GM12878 (cell line): ENCODE data around the gene SMIM22. TPM values are rescaled to one million over a fixed set of nuclear protein-coding genes. Genes with fewer than 3 reads are reported as not detected.

Source experiments
- ATAC-seq: fragments of 200-7000 bp; cut with Tn5 transposase; 3 replicates; pipeline ENCODE4 v1.9.1; 2020; ENCODE audit warnings: mild to moderate bottlenecking, moderate library complexity
- BruUV-seq: library from RNA; stranded (reverse); fragments of 400-500 nt; replicated peaks from 2 replicates; lab custom pipeline; 2021; lab: Mats Ljungman, UMichigan
- CTCF ChIA-PET: fragments of 300-600 bp; sonication (Branson Sonifier 250); formaldehyde crosslinking; extraction: SDS; loops from one replicate; lab custom pipeline; 2021; ENCODE audit warnings: inconsistent platforms; lab: Yijun Ruan, JAX
- POLR2A ChIA-PET: fragments of 350-600 bp; formaldehyde crosslinking; extraction: SDS; loops from one replicate; lab custom pipeline; 2021; ENCODE audit warnings: inconsistent platforms; lab: Charles Lee
- RAD21 ChIA-PET: fragments of 300-600 bp; sonication (Branson Sonifier 250); formaldehyde crosslinking; loops from one replicate; lab custom pipeline; 2023; ENCODE audit warnings: antibody characterized with exemption; ENCODE audit not compliant: unreplicated experiment; lab: Charles Lee
- SMC1A ChIA-PET: fragments of 300-600 bp; sonication (Branson Sonifier 250); formaldehyde crosslinking; loops from one replicate; lab custom pipeline; 2023; ENCODE audit not compliant: unreplicated experiment, uncharacterized antibody; lab: Charles Lee
- DNase-seq: peaks from one replicate; pipeline ENCODE4 v3.0.0-alpha.2; 2011; ENCODE audit warnings: low read depth, low spot score
- FAIRE-seq: peaks from 3 replicates; lab custom pipeline; 2011; peaks lifted over from hg19 to GRCh38; lab: Jason Lieb, UNC
- H2AFZ ChIP-seq: 2 replicates; pipeline ENCODE4 v1.6.0; 2011; ENCODE audit warnings: low read depth, low read length, control low read depth; ENCODE audit not compliant: control insufficient read depth
- H3K27ac ChIP-seq: 2 replicates; pipeline ENCODE4 v1.5.1; 2011; ENCODE audit warnings: control low read depth; ENCODE audit not compliant: control insufficient read depth, insufficient read depth
- H3K27me3 ChIP-seq, 2 experiments: replicated peaks in 1 of 2; 2 replicates each; pipeline versions ENCODE4 v1.6.0 to v1.6.1; 2011; ENCODE audit warnings: low read length in 1 of 2; ENCODE audit not compliant: control insufficient read depth in 2 of 2, insufficient read depth in 2 of 2
- H3K36me3 ChIP-seq, 2 experiments: 2 replicates each; pipeline ENCODE4 v1.5.1; 2011; ENCODE audit warnings: low read length in 1 of 2; ENCODE audit not compliant: control insufficient read depth in 2 of 2, insufficient read depth in 2 of 2
- H3K4me1 ChIP-seq: 2 replicates; pipeline ENCODE4 v1.6.1; 2011; ENCODE audit warnings: mild to moderate bottlenecking, low read length, moderate library complexity, mixed read lengths; ENCODE audit not compliant: control insufficient read depth, insufficient read depth
- H3K4me2 ChIP-seq: 2 replicates; pipeline ENCODE4 v1.6.0; 2011; ENCODE audit warnings: control low read depth; ENCODE audit not compliant: control insufficient read depth, insufficient read depth
- H3K4me3 ChIP-seq: fragments of 200-600 bp; sonication (generic); 2 replicates; pipeline ENCODE4 v1.5.1; 2016
- H3K79me2 ChIP-seq: 2 replicates; pipeline ENCODE4 v1.6.0; 2011; ENCODE audit warnings: low read length; ENCODE audit not compliant: control insufficient read depth, insufficient read depth
- H3K9ac ChIP-seq: 2 replicates; pipeline ENCODE4 v1.8.0; 2011; ENCODE audit warnings: low read length, control low read depth, mixed read lengths; ENCODE audit not compliant: control insufficient read depth, insufficient read depth
- H3K9me3 ChIP-seq: replicated peaks from 3 replicates; pipeline ENCODE4 v1.5.1; 2011; ENCODE audit warnings: mild to moderate bottlenecking, low read length; ENCODE audit not compliant: control insufficient read depth, insufficient read depth
- H4K20me1 ChIP-seq: 2 replicates; pipeline ENCODE4 v1.6.0; 2011; ENCODE audit not compliant: control insufficient read depth, insufficient read depth
- CUX1 ChIP-seq: IDR thresholded peaks from 2 replicates; pipeline ENCODE4 v1.6.1; 2012; ENCODE audit warnings: improper control_type of control experiment, low read depth, low read length; ENCODE audit not compliant: insufficient replicate concordance
- EGR1 ChIP-seq, 2 experiments: IDR thresholded peaks; 1 replicate in 1 of 2; 2 replicates in 1 of 2; pipeline ENCODE4 v1.6.1; 2011 to 2012; ENCODE audit warnings: low read depth in 2 of 2, low read length in 2 of 2, borderline replicate concordance in 1 of 2, mild to moderate bottlenecking in 1 of 2, moderate library complexity in 1 of 2
- HCFC1 ChIP-seq: fragments of 150-350 bp; IDR thresholded peaks from 2 replicates; pipeline ENCODE4 v1.6.1; 2014; ENCODE audit warnings: low read length
- KAT2A ChIP-seq: conservative IDR thresholded peaks from 2 replicates; pipeline ENCODE4 v1.6.1; 2011; ENCODE audit warnings: low read depth, low read length; ENCODE audit not compliant: control insufficient read depth
- SUZ12 ChIP-seq: fragments of 200-600 bp; sonication (generic); IDR thresholded peaks from one replicate; pipeline ENCODE4 v1.6.1; 2018; ENCODE audit warnings: antibody characterized with exemption, mild to moderate bottlenecking; ENCODE audit not compliant: unreplicated experiment
- WGBS: methylation state at CpG from one replicate; pipeline ENCODE4 v1.1.6; 2016; ENCODE audit warnings: low lambda C conversion rate; ENCODE audit not compliant: insufficient replicate concordance, insufficient coverage; ENCODE audit errors: missing lambda C conversion rate; 5-methylcytosine and 5-hydroxymethylcytosine counted together
- in situ Hi-C: fragments of 300-500 bp; cut with MboI; formaldehyde crosslinking; loops from 9 replicates; pipeline ENCODE4 v1.14.3; 2018; ENCODE audit warnings: mixed read lengths
- intact Hi-C: fragments of 100-400 bp; cut with micrococcal nuclease; formaldehyde crosslinking; loops from one replicate; pipeline ENCODE4 v1.14.2; 2022; ENCODE audit not compliant: unreplicated experiment
- polyA plus RNA-seq, 11 experiments: library from polyadenylated mRNA; depleted of rRNA in 4 of 11; unstranded in 6 of 11; stranded (reverse) in 5 of 11; fragments of >200 nt; fragmentation: Nextera tagmentation in 4 of 11; fragmentation: Illumina TruSeq in 1 of 11; extraction: Ambion mirVana in 4 of 11; extraction: Trizol in 1 of 11; gene quantifications; 1 replicate in 1 of 11; 2 replicates in 10 of 11; pipeline versions ENCODE4 v1.2.1 to v1.2.3, GENCODE V29; 2011 to 2016; ENCODE audit warnings: inconsistent platforms in 2 of 11, missing spikeins in 2 of 11, low read depth in 1 of 11
- total RNA-seq, 4 experiments: library from RNA; depleted of rRNA in 3 of 4; stranded (reverse); fragments of >200 nt in 3 of 4; fragmentation: Illumina TruSeq in 1 of 4; extraction: Trizol in 1 of 4; gene quantifications; 2 replicates each; pipeline versions ENCODE4 v1.2.1 to v1.2.3, GENCODE V29; 2013 to 2021

SMIM22 gene
- total and polyA plus RNA-seq, 10 of the 15 experiments (the other 5 are each of a cell fraction or from before 2014, with no cell fraction given): 0.83 TPM; not detected in 9

GRCh38 chr16:4800290-4801041 lies 5.3 kb downstream of the SMIM22 start (continued):
- no peak for TF ChIP-seq CUX1

GRCh38 chr16:4801051-4801961 lies 6.1 kb downstream of the SMIM22 start:
- ATAC-seq (no peak), FAIRE-seq (no peak), DNase-seq (no peak)
- no TSS peak for BruUV-seq
- Histone ChIP-seq H3K4me3 (peak overlapping the region; percentile 72), H4K20me1 (no peaks in the 10 kb centered on the region), H3K27ac (peak overlapping the region; percentile 60), H3K9me3 (no peaks in the 10 kb centered on the region), H3K36me3 (peaks cover 0 to 3% of the 10 kb centered on the region in 2 experiments), H3K4me1 (peaks cover 20% of the 10 kb centered on the region), H3K4me2 (peak overlapping the region; percentile 97), H3K9ac (peak overlapping the region; percentile 59; the same call in 1 of the 2 replicates), H2AFZ (peak overlapping the region; percentile 66), H3K27me3 (no peaks in the 10 kb centered on the region), H3K79me2 (no peaks in the 10 kb centered on the region)
- ChIA-PET POLR2A (interaction anchor here (1.8 to 2.1 kb wide), 2 partner anchors 12 to 33 kb away, joined by 5 to 8 read pairs; no protein-coding TSS in a partner anchor), SMC1A (interaction anchor here (1.3 to 2.4 kb wide), 3 partner anchors 34 to 67 kb away, joined by 4 to 11 read pairs (median 4); partner anchors contain the start of genes ANKS3, DNAAF8 and ZNF500), CTCF (interaction anchor here (0.8 to 1.3 kb wide), 3 partner anchors 32 to 92 kb away, joined by 3 read pairs; partner anchors contain the start of genes ANKS3 and DNAAF8), RAD21 (interaction anchor here (2.8 kb wide), 1 partner anchor 67 kb away, joined by 18 read pairs; the partner anchor contains the start of genes ANKS3 and DNAAF8)
- in situ Hi-C loops: no loop called here
- WGBS: 46% methylated on average over 20 of the region's 29 CpGs
- intact Hi-C loops: loop anchor here (10.0 kb wide), 2 partner anchors 153 to 187 kb away; partner anchors contain the start of genes SEC14L5 and UBALD1
- no peak for TF ChIP-seq EGR1 (IDR thresholded peaks at IDR 0.05; ENCODE audit: borderline replicate concordance in 1 of 2, low read depth in 2 of 2, low read length in 2 of 2)
- no peak for TF ChIP-seq CUX1
- TF ChIP-seq KAT2A: no peak
- no peak for TF ChIP-seq SUZ12
- TF ChIP-seq HCFC1: no peak
